Nephron progenitor cell (in vitro differentiated cells): Measurements from ENCODE around the gene SLC6A7.

Source experiments
- DNase-seq: peaks from one replicate; pipeline ENCODE4 v3.0.0; 2021
- H3K27ac Mint-ChIP-seq: 2 replicates; pipeline ENCODE4 v1.8.0; 2021; ENCODE audit warnings: mild to moderate bottlenecking, moderate library complexity, mixed read lengths
- H3K27me3 Mint-ChIP-seq: 2 replicates; pipeline ENCODE4 v1.8.0; 2021; ENCODE audit warnings: mild to moderate bottlenecking, low read depth, mixed read lengths; ENCODE audit not compliant: poor library complexity
- H3K36me3 Mint-ChIP-seq: 2 replicates; pipeline ENCODE4 v1.8.0; 2021; ENCODE audit warnings: low read depth, mixed read lengths
- H3K4me1 Mint-ChIP-seq: 2 replicates; pipeline ENCODE4 v1.8.0; 2021; ENCODE audit warnings: mixed read lengths
- H3K4me3 Mint-ChIP-seq: 2 replicates; pipeline ENCODE4 v1.8.0; 2021; ENCODE audit warnings: mild to moderate bottlenecking, moderate library complexity, mixed read lengths
- H3K9me3 Mint-ChIP-seq: 2 replicates; pipeline ENCODE4 v1.8.0; 2021; ENCODE audit warnings: mild to moderate bottlenecking, moderate library complexity, mixed read lengths
- CTCF ChIP-seq: fragments of 200-600 bp; sonication (generic); IDR thresholded peaks from 2 replicates; pipeline ENCODE4 v1.5.0; 2021; ENCODE audit warnings: antibody characterized with exemption

Gene SLC6A7

GRCh38 chr5:150143350-150144245 is 46.3 kb upstream of the SLC6A7 start:
- H3K27me3 Mint-ChIP-seq, result peaks cover 13% of the 10 kb centered on the region
- peaks cover 93% of the 10 kb centered on the region for H3K4me1 Mint-ChIP-seq
- no peak for DNase-seq
- peak overlapping the region; percentile 31 for H3K4me3 Mint-ChIP-seq
- H3K27ac Mint-ChIP-seq, result peak overlapping the region; percentile 98
- no peak for TF ChIP-seq CTCF
- no peaks in the 10 kb centered on the region for H3K9me3 Mint-ChIP-seq
- H3K36me3 Mint-ChIP-seq, result peaks cover 5% of the 10 kb centered on the region

GRCh38 chr5:150144246-150144801 is 45.5 kb upstream of the SLC6A7 start:
- H3K9me3 Mint-ChIP-seq, result no peaks in the 10 kb centered on the region
- peaks cover 88% of the 10 kb centered on the region for H3K4me1 Mint-ChIP-seq

GRCh38 chr5:150144879-150145278 is 45.0 kb upstream of the SLC6A7 start:
- H3K4me3 Mint-ChIP-seq, result peak overlapping the region; percentile 50

More at GRCh38 chr5:150144246-150144801, 45.5 kb upstream of the SLC6A7 start:
- H3K27me3 Mint-ChIP-seq, result peaks cover 9% of the 10 kb centered on the region
- no peak for TF ChIP-seq CTCF
- H3K4me3 Mint-ChIP-seq, result peak overlapping the region; percentile 31
- DNase-seq, result no peak
- H3K27ac Mint-ChIP-seq, result peak overlapping the region; percentile 98
- H3K36me3 Mint-ChIP-seq, result peaks cover 5% of the 10 kb centered on the region

GRCh38 chr5:150146235-150146634 is 43.6 kb upstream of the SLC6A7 start:
- peaks cover 3% of the 10 kb centered on the region for H3K27me3 Mint-ChIP-seq
- TF ChIP-seq CTCF, result no peak
- DNase-seq, result no peak
- H3K4me1 Mint-ChIP-seq, result peaks cover 84% of the 10 kb centered on the region
- peaks cover 5% of the 10 kb centered on the region for H3K36me3 Mint-ChIP-seq
- no peak overlapping the region for H3K4me3 Mint-ChIP-seq
- no peaks in the 10 kb centered on the region for H3K9me3 Mint-ChIP-seq
- peak overlapping the region; percentile 52 for H3K27ac Mint-ChIP-seq

More at GRCh38 chr5:150144879-150145278, 45.0 kb upstream of the SLC6A7 start:
- Mint-ChIP-seq H3K4me1 (peaks cover 88% of the 10 kb centered on the region), H3K27ac (peak overlapping the region; percentile 67), H3K36me3 (peaks cover 5% of the 10 kb centered on the region), H3K27me3 (peaks cover 9% of the 10 kb centered on the region), H3K9me3 (no peaks in the 10 kb centered on the region)
- TF ChIP-seq CTCF, result no peak
- DNase-seq, result no peak

GRCh38 chr5:150146862-150147601 is 42.8 kb upstream of the SLC6A7 start:
- Mint-ChIP-seq H3K9me3 (no peaks in the 10 kb centered on the region), H3K4me3 (no peak overlapping the region), H3K36me3 (peaks cover 5% of the 10 kb centered on the region), H3K27me3 (peaks cover 3% of the 10 kb centered on the region), H3K4me1 (peaks cover 78% of the 10 kb centered on the region), H3K27ac (no peak overlapping the region)
- TF ChIP-seq CTCF, result no peak
- no peak for DNase-seq
